GM23248 (cell line): ENCODE results near the gene SYT1.

Experiments used
- EZH2 ChIP-seq: fragments of 200-600 bp; sonication (generic); IDR thresholded peaks from 2 replicates; pipeline ENCODE4 v1.6.1; 2018; ENCODE audit warnings: antibody characterized with exemption, mild to moderate bottlenecking; ENCODE audit not compliant: insufficient read depth, poor library complexity, severe bottlenecking
- EZH2phosphoT487 ChIP-seq: fragments of 200-600 bp; sonication (generic); IDR thresholded peaks from 2 replicates; pipeline ENCODE4 v1.6.1; 2018; ENCODE audit warnings: antibody characterized with exemption, moderate library complexity, mild to moderate bottlenecking, low read depth; ENCODE audit not compliant: insufficient read depth

DNA sequence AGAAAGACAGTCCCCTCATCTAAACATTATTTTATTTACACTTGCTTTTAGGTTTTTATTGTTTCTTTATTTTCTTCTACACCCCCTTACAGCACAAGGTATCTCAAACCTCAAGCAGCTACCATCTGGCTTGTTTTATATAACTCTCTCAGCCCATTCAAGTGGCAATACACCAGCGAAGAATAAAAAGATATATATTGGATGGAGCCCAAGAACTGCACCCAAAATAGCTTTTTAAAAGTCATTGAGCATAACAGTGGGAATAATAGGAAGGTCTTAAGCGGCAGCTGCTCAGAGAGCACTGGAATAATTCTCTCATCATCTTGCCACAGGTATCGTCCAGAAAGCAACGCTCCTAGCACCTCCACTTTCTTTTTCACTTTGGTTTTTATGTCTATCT is 322.5 kb downstream of the SYT1 start:
- TF ChIP-seq EZH2phosphoT487, result no peak
- no peak for TF ChIP-seq EZH2
